HL-60 (cell line): ENCODE results near the gene MAFG.

Experiments
- DNase-seq, 2 experiments: peaks; one replicate each; pipeline ENCODE4 v3.0.0-alpha.2; 2010 to 2020; ENCODE audit warnings: low read depth in 1 of 2, low spot score in 1 of 2
- H3K27ac ChIP-seq: fragments of 250-450 bp; sonication (Bioruptor Pico); replicated peaks from 2 replicates; pipeline ENCODE4 v1.5.1; 2020; ENCODE audit warnings: mild to moderate bottlenecking, moderate library complexity
- H3K27me3 ChIP-seq: fragments of 250-450 bp; sonication (Bioruptor Pico); 2 replicates; pipeline ENCODE4 v1.5.1; 2021; ENCODE audit warnings: mild to moderate bottlenecking, moderate library complexity; ENCODE audit not compliant: insufficient read depth, poor library complexity, severe bottlenecking
- H3K4me3 ChIP-seq: replicated peaks from 2 replicates; pipeline ENCODE4 v1.5.1; 2011; ENCODE audit warnings: mild to moderate bottlenecking, control low read depth, low read length; ENCODE audit not compliant: insufficient read depth
- GABPA ChIP-seq: IDR thresholded peaks from 2 replicates; pipeline ENCODE4 v1.6.1; 2012; ENCODE audit warnings: low read depth
- POLR2AphosphoS5 ChIP-seq: IDR thresholded peaks from 2 replicates; pipeline ENCODE4 v1.6.1; 2012; ENCODE audit warnings: low read depth
- REST ChIP-seq: IDR thresholded peaks from 2 replicates; pipeline ENCODE4 v1.6.1; 2012; ENCODE audit warnings: low read depth; ENCODE audit not compliant: insufficient replicate concordance
- SPI1 ChIP-seq: IDR thresholded peaks from 2 replicates; pipeline ENCODE4 v1.6.1; 2012; ENCODE audit warnings: low read depth, mild to moderate bottlenecking, borderline replicate concordance
- TF ChIP-seq, protein P1 (sequence below): IDR thresholded peaks from one replicate; pipeline ENCODE4 v1.5.1; 2011; ENCODE audit warnings: low read length, control low read depth, inconsistent platforms; ENCODE audit not compliant: insufficient read depth

The MAFG gene

GRCh38 chr17:81906476-81907218, 20.9 kb downstream of the MAFG start:
- Histone ChIP-seq H3K27ac (no peak overlapping the region), H3K4me3 (no peak overlapping the region), H3K27me3 (peaks cover 2% of the 10 kb centered on the region)
- TF ChIP-seq POLR2AphosphoS5 (no peak), REST (no peak), GABPA (no peak), SPI1 (no peak)
- TF ChIP-seq, protein P1, sequence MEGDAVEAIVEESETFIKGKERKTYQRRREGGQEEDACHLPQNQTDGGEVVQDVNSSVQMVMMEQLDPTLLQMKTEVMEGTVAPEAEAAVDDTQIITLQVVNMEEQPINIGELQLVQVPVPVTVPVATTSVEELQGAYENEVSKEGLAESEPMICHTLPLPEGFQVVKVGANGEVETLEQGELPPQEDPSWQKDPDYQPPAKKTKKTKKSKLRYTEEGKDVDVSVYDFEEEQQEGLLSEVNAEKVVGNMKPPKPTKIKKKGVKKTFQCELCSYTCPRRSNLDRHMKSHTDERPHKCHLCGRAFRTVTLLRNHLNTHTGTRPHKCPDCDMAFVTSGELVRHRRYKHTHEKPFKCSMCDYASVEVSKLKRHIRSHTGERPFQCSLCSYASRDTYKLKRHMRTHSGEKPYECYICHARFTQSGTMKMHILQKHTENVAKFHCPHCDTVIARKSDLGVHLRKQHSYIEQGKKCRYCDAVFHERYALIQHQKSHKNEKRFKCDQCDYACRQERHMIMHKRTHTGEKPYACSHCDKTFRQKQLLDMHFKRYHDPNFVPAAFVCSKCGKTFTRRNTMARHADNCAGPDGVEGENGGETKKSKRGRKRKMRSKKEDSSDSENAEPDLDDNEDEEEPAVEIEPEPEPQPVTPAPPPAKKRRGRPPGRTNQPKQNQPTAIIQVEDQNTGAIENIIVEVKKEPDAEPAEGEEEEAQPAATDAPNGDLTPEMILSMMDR = no peak
- DNase-seq = no peak

DNA sequence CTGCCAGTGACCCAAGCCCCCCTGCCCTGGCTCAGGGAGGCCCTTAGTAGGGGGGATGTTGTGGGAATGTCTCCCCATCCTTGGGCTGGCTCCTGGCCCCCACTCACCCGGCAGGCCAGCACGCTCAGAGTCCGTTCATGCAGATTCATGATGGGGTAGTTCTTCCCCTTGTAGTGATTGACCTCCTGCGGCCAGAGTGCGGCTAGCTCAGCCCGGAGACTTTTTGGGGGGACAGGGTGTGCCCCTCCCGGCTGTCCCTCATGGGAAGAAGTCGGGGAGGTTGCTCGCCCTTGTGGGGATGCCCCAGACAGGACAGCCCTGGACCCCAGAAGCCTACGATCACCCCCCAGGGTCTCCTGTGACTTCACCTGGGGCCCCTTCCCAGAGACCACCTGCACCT, 21.5 kb downstream of the MAFG start:
- H3K27me3 ChIP-seq = peaks cover 5% of the 10 kb centered on the region
- TF ChIP-seq, protein P1 = no peak
- TF ChIP-seq REST (no peak), SPI1 (no peak), POLR2AphosphoS5 (no peak), GABPA (no peak)
- H3K27ac ChIP-seq = no peak overlapping the region
- DNase-seq = no peak
- H3K4me3 ChIP-seq = no peak overlapping the region

GRCh38 chr17:81905424-81905875, 22.1 kb downstream of the MAFG start:
- Histone ChIP-seq H3K27ac (no peak overlapping the region), H3K27me3 (peaks cover 5% of the 10 kb centered on the region), H3K4me3 (no peak overlapping the region)
- DNase-seq = no peak
- TF ChIP-seq SPI1 (no peak), REST (no peak), POLR2AphosphoS5 (no peak), GABPA (no peak)
- TF ChIP-seq, protein P1 = no peak
